ENCODE measurements around the gene DPY30. TPM values are rescaled to one million over a fixed set of nuclear protein-coding genes. Genes with fewer than 3 reads are reported as not detected.
A peak's percentile ranks its signal among the peaks of the same experiment; 100 is the strongest.

Gene DPY30
- total RNA-seq, 1 donor from 2014 or later: 70.1 TPM

- H3K36me3 Mint-ChIP-seq (ENCODE audit: low read depth, unreplicated experiment): no peaks in the 10 kb centered on the region
- H3K27ac Mint-ChIP-seq (ENCODE audit: unreplicated experiment): no peak overlapping the region
- no peak for TF ChIP-seq CTCF (IDR thresholded peaks at IDR 0.05; ENCODE audit: unreplicated experiment)
- H3K4me1 Mint-ChIP-seq (ENCODE audit: unreplicated experiment): peaks cover 5% of the 10 kb centered on the region
- H3K4me3 Mint-ChIP-seq (ENCODE audit: unreplicated experiment): no peak overlapping the region
- H3K27me3 Mint-ChIP-seq (ENCODE audit: unreplicated experiment): no peaks in the 10 kb centered on the region
- no peaks in the 10 kb centered on the region for H3K9me3 Mint-ChIP-seq (ENCODE audit: unreplicated experiment)
- no peak for DNase-seq (ENCODE audit: low spot score)
Measured at GRCh38 chr2:31992025-31992579, 47.5 kb downstream of the DPY30 start.

GRCh38 chr2:31989946-31990345, 49.7 kb downstream of the DPY30 start:
- H3K27ac Mint-ChIP-seq (ENCODE audit: unreplicated experiment): no peak overlapping the region
- H3K36me3 Mint-ChIP-seq (ENCODE audit: low read depth, unreplicated experiment): no peaks in the 10 kb centered on the region
- no peak for DNase-seq (ENCODE audit: low spot score)
- H3K4me3 Mint-ChIP-seq (ENCODE audit: unreplicated experiment): no peak overlapping the region
- H3K4me1 Mint-ChIP-seq (ENCODE audit: unreplicated experiment): peaks cover 8% of the 10 kb centered on the region
- peaks cover 1% of the 10 kb centered on the region for H3K27me3 Mint-ChIP-seq (ENCODE audit: unreplicated experiment)
- no peaks in the 10 kb centered on the region for H3K9me3 Mint-ChIP-seq (ENCODE audit: unreplicated experiment)
- TF ChIP-seq CTCF (IDR thresholded peaks at IDR 0.05; ENCODE audit: unreplicated experiment): no peak

GRCh38 chr2:31987454-31988220, 52.0 kb downstream of the DPY30 start:
- no peak overlapping the region for H3K4me3 Mint-ChIP-seq (ENCODE audit: unreplicated experiment)
- peaks cover 1% of the 10 kb centered on the region for H3K27me3 Mint-ChIP-seq (ENCODE audit: unreplicated experiment)
- peaks cover 8% of the 10 kb centered on the region for H3K4me1 Mint-ChIP-seq (ENCODE audit: unreplicated experiment)
- no peak for TF ChIP-seq CTCF (IDR thresholded peaks at IDR 0.05; ENCODE audit: unreplicated experiment)
- no peaks in the 10 kb centered on the region for H3K36me3 Mint-ChIP-seq (ENCODE audit: low read depth, unreplicated experiment)
- no peak for DNase-seq (ENCODE audit: low spot score)
- no peaks in the 10 kb centered on the region for H3K9me3 Mint-ChIP-seq (ENCODE audit: unreplicated experiment)
- H3K27ac Mint-ChIP-seq (ENCODE audit: unreplicated experiment): no peak overlapping the region

GRCh38 chr2:31986906-31987305, 52.7 kb downstream of the DPY30 start:
- Mint-ChIP-seq H3K36me3 (ENCODE audit: low read depth, unreplicated experiment) (no peaks in the 10 kb centered on the region), H3K4me1 (ENCODE audit: unreplicated experiment) (peaks cover 8% of the 10 kb centered on the region), H3K4me3 (ENCODE audit: unreplicated experiment) (no peak overlapping the region), H3K27me3 (ENCODE audit: unreplicated experiment) (peaks cover 1% of the 10 kb centered on the region), H3K9me3 (ENCODE audit: unreplicated experiment) (no peaks in the 10 kb centered on the region), H3K27ac (ENCODE audit: unreplicated experiment) (peak overlapping the region; percentile 57)
- no peak for DNase-seq (ENCODE audit: low spot score)
- TF ChIP-seq CTCF (IDR thresholded peaks at IDR 0.05; ENCODE audit: unreplicated experiment): no peak

- Mint-ChIP-seq H3K4me1 (ENCODE audit: unreplicated experiment) (peaks cover 20% of the 10 kb centered on the region), H3K27me3 (ENCODE audit: unreplicated experiment) (peaks cover 1% of the 10 kb centered on the region), H3K9me3 (ENCODE audit: unreplicated experiment) (no peaks in the 10 kb centered on the region), H3K4me3 (ENCODE audit: unreplicated experiment) (no peak overlapping the region), H3K27ac (ENCODE audit: unreplicated experiment) (peak overlapping the region; percentile 16), H3K36me3 (ENCODE audit: low read depth, unreplicated experiment) (no peaks in the 10 kb centered on the region)
- DNase-seq (ENCODE audit: low spot score): no peak
- no peak for TF ChIP-seq CTCF (IDR thresholded peaks at IDR 0.05; ENCODE audit: unreplicated experiment)
Measured at GRCh38 chr2:31983762-31984467, 55.7 kb downstream of the DPY30 start.
